HEK293T (cell line): ENCODE data around the gene ZCWPW1.
A peak's percentile ranks its signal among the peaks of the same experiment; 100 is the strongest.

Source experiments
- CTCF ChIA-PET: fragments of 350-600 bp; formaldehyde crosslinking; extraction: SDS; loops from one replicate; lab custom pipeline; 2021; ENCODE audit warnings: antibody characterized with exemption, inconsistent platforms; lab: Yijun Ruan, JAX
- POLR2A ChIA-PET: fragments of 350-600 bp; formaldehyde crosslinking; extraction: SDS; loops from one replicate; lab custom pipeline; 2020; ENCODE audit warnings: antibody characterized with exemption, inconsistent platforms; lab: Yijun Ruan, JAX
- DNase-seq: peaks from one replicate; pipeline ENCODE4 v3.0.0; 2012; ENCODE audit warnings: mixed read lengths; ENCODE audit errors: extremely low spot score
- ARNT ChIP-seq: fragments of 450-650 bp; IDR thresholded peaks from 2 replicates; pipeline ENCODE4 v1.6.1; 2017; ENCODE audit warnings: mild to moderate bottlenecking
- BHLHE40 ChIP-seq: fragments of 450-650 bp; IDR thresholded peaks from 2 replicates; pipeline ENCODE4 v1.6.1; 2016; ENCODE audit warnings: mild to moderate bottlenecking, moderate library complexity, borderline replicate concordance
- CTBP1 ChIP-seq: fragments of 450-650 bp; IDR thresholded peaks from 2 replicates; pipeline ENCODE4 v1.6.1; 2016; ENCODE audit warnings: borderline replicate concordance
- ELF4 ChIP-seq: fragments of 450-650 bp; IDR thresholded peaks from 2 replicates; pipeline ENCODE4 v1.6.1; 2017; ENCODE audit warnings: antibody characterized with exemption
- FOXA1 ChIP-seq: fragments of 450-650 bp; IDR thresholded peaks from 2 replicates; pipeline ENCODE4 v1.6.1; 2016; ENCODE audit warnings: mild to moderate bottlenecking
- FOXK2 ChIP-seq: fragments of 450-650 bp; IDR thresholded peaks from 2 replicates; pipeline ENCODE4 v1.6.1; 2016; ENCODE audit warnings: mild to moderate bottlenecking
- FOXM1 ChIP-seq: fragments of 450-650 bp; IDR thresholded peaks from 2 replicates; pipeline ENCODE4 v1.6.1; 2017; ENCODE audit warnings: mild to moderate bottlenecking, borderline replicate concordance
- HDGF ChIP-seq: fragments of 450-650 bp; IDR thresholded peaks from 2 replicates; pipeline ENCODE4 v1.6.1; 2017; ENCODE audit warnings: antibody characterized with exemption, borderline replicate concordance
- L3MBTL2 ChIP-seq: fragments of 450-650 bp; conservative IDR thresholded peaks from 2 replicates; pipeline ENCODE4 v1.6.1; 2016; ENCODE audit warnings: mild to moderate bottlenecking
- LEF1 ChIP-seq: fragments of 450-650 bp; IDR thresholded peaks from 2 replicates; pipeline ENCODE4 v1.6.1; 2017; ENCODE audit warnings: mild to moderate bottlenecking, borderline replicate concordance
- NFRKB ChIP-seq: fragments of 450-650 bp; IDR thresholded peaks from 2 replicates; pipeline ENCODE4 v1.6.1; 2016; ENCODE audit warnings: mild to moderate bottlenecking, moderate library complexity
- PKNOX1 ChIP-seq: fragments of 450-650 bp; IDR thresholded peaks from 2 replicates; pipeline ENCODE4 v1.6.1; 2016
- SP1 ChIP-seq: fragments of 450-650 bp; IDR thresholded peaks from 2 replicates; pipeline ENCODE4 v1.6.1; 2017
- SUZ12 ChIP-seq: fragments of 450-650 bp; IDR thresholded peaks from 2 replicates; pipeline ENCODE4 v1.6.1; 2016; ENCODE audit warnings: mild to moderate bottlenecking
- TARDBP ChIP-seq: fragments of 450-650 bp; IDR thresholded peaks from 2 replicates; pipeline ENCODE4 v1.6.1; 2016
- ZNF384 ChIP-seq: fragments of 450-650 bp; IDR thresholded peaks from 2 replicates; pipeline ENCODE4 v1.6.1; 2016

The ZCWPW1 gene

GRCh38 chr7:100428199-100428966, at the start of gene ZCWPW1:
Gene ZCWPW1, minus strand, starts transcription at chr7:100428703. Its CDS starts 8,054 bp downstream, at chr7:100420649.
- CTCF ChIA-PET: interaction anchor here (1.5 to 1.9 kb wide), 2 partner anchors 21 to 298 kb away, joined by 3 to 8 read pairs; no protein-coding TSS in a partner anchor
- DNase-seq: peak; percentile 89
- POLR2A ChIA-PET: interaction anchor here (0.5 to 3.6 kb wide), 24 partner anchors 8 to 446 kb away, joined by 3 to 43 read pairs (median 4); partner anchors contain the start of genes LAMTOR4, PPP1R35, SRRT and TSC22D4
- TF ChIP-seq L3MBTL2: peak; percentile 100
- no peak for TF ChIP-seq PKNOX1
- peak; percentile 58; the same call in 1 of the 2 replicates for TF ChIP-seq FOXM1
- TF ChIP-seq ARNT: 0 out of 2 replicates have a peak, but pooled peaks have one; percentile 8
- peak; percentile 74 for TF ChIP-seq ELF4

DNA sequence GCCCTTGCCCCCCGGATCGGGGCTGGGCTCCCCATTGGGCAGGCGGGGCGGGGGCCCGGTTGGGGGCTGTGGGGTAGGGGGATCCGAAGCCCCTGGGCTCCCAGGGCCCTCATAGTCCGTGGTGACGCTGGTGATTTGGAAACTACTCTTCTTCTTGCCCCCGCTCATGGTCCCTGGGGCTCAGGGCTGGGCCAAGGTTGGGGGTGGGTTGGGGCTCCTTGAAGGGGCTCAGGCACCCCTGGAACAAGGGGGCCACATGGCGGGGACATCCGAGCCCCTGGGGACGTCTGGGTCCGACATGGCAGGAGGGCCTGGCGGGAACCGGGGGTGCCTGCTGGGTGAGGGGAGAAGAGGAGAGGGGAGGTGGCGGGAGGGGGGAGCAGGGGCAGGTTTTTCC, 49.4 kb upstream of the ZCWPW1 start:
- TF ChIP-seq L3MBTL2: no peak
- TF ChIP-seq FOXM1: no peak
- no peak for TF ChIP-seq SP1
- TF ChIP-seq FOXA1: no peak
- no peak for TF ChIP-seq PKNOX1
- TF ChIP-seq SUZ12: no peak
- no peak for TF ChIP-seq TARDBP
- no peak for TF ChIP-seq NFRKB
- no peak for TF ChIP-seq LEF1
- TF ChIP-seq CTBP1: no peak
- TF ChIP-seq ARNT: no peak
- no peak for TF ChIP-seq FOXK2
- no peak for TF ChIP-seq ZNF384
- ChIA-PET POLR2A (interaction anchor here (0.6 to 1.9 kb wide), 4 partner anchors 9 to 82 kb away, joined by 3 to 7 read pairs (median 4); no protein-coding TSS in a partner anchor), CTCF (interaction anchor here (1.0 kb wide), 1 partner anchor 81 kb away, joined by 3 read pairs; no protein-coding TSS in a partner anchor)
- no peak for DNase-seq

- ChIA-PET POLR2A (interaction anchor here (0.6 to 1.9 kb wide), 4 partner anchors 10 to 83 kb away, joined by 3 to 7 read pairs (median 4); no protein-coding TSS in a partner anchor), CTCF (interaction anchor here (1.0 kb wide), 1 partner anchor 82 kb away, joined by 3 read pairs; no protein-coding TSS in a partner anchor)
- DNase-seq: no peak
- TF ChIP-seq SP1 (no peak), FOXA1 (no peak), ELF4 (no peak), HDGF (no peak), SUZ12 (no peak), FOXK2 (no peak), NFRKB (no peak), PKNOX1 (no peak), L3MBTL2 (no peak), CTBP1 (no peak), LEF1 (no peak), TARDBP (no peak)
These were observed 48.7 kb upstream of the ZCWPW1 start for GRCh38 chr7:100476903-100477870.

DNA sequence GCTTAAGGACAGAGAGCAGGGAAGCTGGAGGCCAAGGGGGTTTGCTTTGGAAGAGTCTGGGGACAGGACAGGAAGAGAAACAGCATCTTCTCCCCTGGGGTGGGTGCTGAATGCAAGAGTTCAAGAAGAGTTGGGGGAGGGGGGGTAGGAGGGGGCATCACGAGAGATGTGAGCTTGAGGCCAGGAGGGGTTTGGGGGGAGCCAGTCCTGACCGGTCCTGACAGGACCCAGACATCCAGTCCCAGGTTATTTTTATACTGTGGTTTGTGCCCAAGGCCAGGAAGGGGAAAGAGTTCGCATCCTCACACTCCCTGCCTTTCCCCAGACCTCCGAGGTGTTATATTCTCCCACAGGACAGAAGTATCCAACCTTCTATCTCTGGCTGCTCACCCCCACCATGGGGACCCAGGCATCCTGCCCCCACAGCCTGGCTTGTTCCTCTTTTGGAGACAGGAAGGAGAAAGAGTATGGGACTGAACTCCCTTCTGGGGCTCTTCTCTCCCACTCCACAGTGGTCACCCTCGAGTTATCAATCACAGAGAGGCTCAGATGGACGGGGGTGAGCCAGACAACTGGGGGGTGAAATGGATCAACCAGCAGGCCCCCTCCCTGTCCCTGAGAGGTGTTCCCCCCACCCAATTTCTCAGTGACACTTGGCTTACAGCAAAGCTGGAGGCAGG, 47.7 kb upstream of the ZCWPW1 start:
- no peak for DNase-seq
- CTCF ChIA-PET: no interaction called here
- POLR2A ChIA-PET: no interaction called here
- TF ChIP-seq LEF1 (no peak), NFRKB (no peak), ZNF384 (no peak), TARDBP (no peak), BHLHE40 (no peak), FOXA1 (no peak), SP1 (no peak), L3MBTL2 (no peak), CTBP1 (no peak), HDGF (no peak), FOXK2 (no peak), SUZ12 (no peak), ARNT (no peak)

DNA sequence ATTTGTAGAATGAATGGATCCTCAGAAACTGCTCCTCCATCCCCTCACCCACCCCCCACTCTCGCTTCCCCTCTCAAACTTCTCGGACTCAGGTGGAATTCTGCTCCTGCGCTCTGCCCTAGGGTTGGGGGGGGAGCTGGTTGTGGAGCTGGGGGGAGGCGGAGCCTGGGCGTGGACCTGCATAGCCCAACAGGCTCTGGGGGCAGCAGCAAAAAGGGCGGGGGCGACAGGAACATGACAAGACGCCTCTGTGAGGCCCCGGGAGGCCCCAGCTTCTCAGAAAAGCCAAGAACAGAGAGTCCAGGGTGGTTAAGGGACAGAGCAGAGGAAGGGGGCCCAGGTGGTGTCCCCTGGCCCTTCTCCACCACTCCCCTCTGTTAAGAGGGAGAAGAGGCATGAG, 47.0 kb upstream of the ZCWPW1 start:
- ChIA-PET POLR2A (interaction anchor here (2.1 kb wide), 1 partner anchor 230 kb away, joined by 5 read pairs; the partner anchor contains the start of gene POP7), CTCF (no interaction called here)
- no peak for DNase-seq
- TF ChIP-seq FOXA1: no peak
- TF ChIP-seq FOXK2: no peak
- TF ChIP-seq FOXM1: no peak
- TF ChIP-seq LEF1: no peak
- TF ChIP-seq NFRKB: no peak
- no peak for TF ChIP-seq SUZ12
- TF ChIP-seq PKNOX1: no peak
- no peak for TF ChIP-seq CTBP1
- no peak for TF ChIP-seq TARDBP
- TF ChIP-seq ARNT: no peak
- TF ChIP-seq SP1: no peak
- TF ChIP-seq L3MBTL2: no peak
- TF ChIP-seq BHLHE40: no peak
- TF ChIP-seq HDGF: no peak
- TF ChIP-seq ELF4: no peak
- no peak for TF ChIP-seq ZNF384
